H1 (cell line): Measurements from ENCODE around the gene PPP1R1A. TPM values are rescaled to one million over a fixed set of nuclear protein-coding genes. Genes with fewer than 3 reads are reported as not detected.

Experiments
- CTCF ChIA-PET: fragments of 300-600 bp; sonication (Branson Sonifier 250); formaldehyde crosslinking; loops from one replicate; lab custom pipeline; 2021; ENCODE audit not compliant: partially characterized antibody; lab: Charles Lee
- POLR2A ChIA-PET: fragments of 300-600 bp; sonication (Branson Sonifier 250); formaldehyde crosslinking; loops from one replicate; lab custom pipeline; 2021; ENCODE audit warnings: inconsistent platforms; ENCODE audit not compliant: partially characterized antibody; lab: Charles Lee
- DNase-seq, 2 experiments: peaks; one replicate each; pipeline versions ENCODE4 v3.0.0 to v3.0.0-alpha.2; 2010 to 2022; ENCODE audit warnings: low spot score in 2 of 2, low read depth in 1 of 2, mixed read lengths in 1 of 2
- FAIRE-seq: peaks from 2 replicates; lab custom pipeline; 2011; peaks lifted over from hg19 to GRCh38; lab: Jason Lieb, UNC
- H2AFZ ChIP-seq: 2 replicates; pipeline ENCODE4 v1.8.1; 2012; ENCODE audit warnings: low read length, inconsistent platforms
- H2AK5ac ChIP-seq: 2 replicates; pipeline ENCODE4 v1.6.1; 2013; ENCODE audit warnings: low read depth, low read length
- H2BK120ac ChIP-seq: replicated peaks from 2 replicates; pipeline ENCODE3; 2013; ENCODE audit warnings: low read depth, low read length, inconsistent platforms
- H2BK12ac ChIP-seq: 2 replicates; pipeline ENCODE4 v1.6.1; 2013; ENCODE audit warnings: low read depth, low read length
- H2BK15ac ChIP-seq: 2 replicates; pipeline ENCODE4 v1.6.1; 2013; ENCODE audit warnings: low read length
- H2BK20ac ChIP-seq: 2 replicates; pipeline ENCODE4 v1.6.1; 2013; ENCODE audit warnings: low read length
- H2BK5ac ChIP-seq: 2 replicates; pipeline ENCODE4 v1.6.1; 2013; ENCODE audit warnings: low read depth, low read length
- H3K14ac ChIP-seq: 2 replicates; pipeline ENCODE4 v1.6.1; 2013; ENCODE audit warnings: inconsistent platforms; ENCODE audit not compliant: insufficient read length
- H3K18ac ChIP-seq: 2 replicates; pipeline ENCODE4 v1.6.1; 2013; ENCODE audit warnings: low read length; ENCODE audit errors: extremely low read depth
- H3K23ac ChIP-seq: 2 replicates; pipeline ENCODE4 v1.6.1; 2013; ENCODE audit warnings: inconsistent platforms; ENCODE audit not compliant: insufficient read length
- H3K23me2 ChIP-seq: 2 replicates; pipeline ENCODE4 v1.6.1; 2013; ENCODE audit warnings: low read depth, low read length
- H3K27ac ChIP-seq: 2 replicates; pipeline ENCODE4 v1.6.1; 2011; ENCODE audit warnings: low read depth, low read length, inconsistent platforms
- H3K27me3 ChIP-seq, 4 experiments: replicated peaks in 1 of 4; 1 replicate in 1 of 4; 2 replicates in 3 of 4; pipeline versions ENCODE4 v1.6.1 to v1.8.1; 2011 to 2013; ENCODE audit warnings: low read length in 3 of 4, mild to moderate bottlenecking in 3 of 4, inconsistent platforms in 2 of 4, mixed read lengths in 2 of 4, moderate library complexity in 1 of 4; ENCODE audit not compliant: control insufficient read depth in 3 of 4, insufficient read depth in 3 of 4; ENCODE audit errors: extremely low read depth in 1 of 4
- H3K36me3 ChIP-seq, 4 experiments: 2 replicates each; pipeline versions ENCODE4 v1.6.1 to v1.8.1; 2011 to 2013; ENCODE audit warnings: mild to moderate bottlenecking in 4 of 4, low read length in 3 of 4, moderate library complexity in 2 of 4, control low read depth in 1 of 4, inconsistent platforms in 1 of 4; ENCODE audit not compliant: insufficient read depth in 4 of 4, control insufficient read depth in 2 of 4
- H3K4ac ChIP-seq: replicated peaks from 2 replicates; pipeline ENCODE3; 2013; ENCODE audit warnings: low read length, low read depth, mixed read lengths, inconsistent platforms; ENCODE audit not compliant: insufficient read length
- H3K4me1 ChIP-seq, 4 experiments: replicated peaks in 1 of 4; 1 replicate in 1 of 4; 2 replicates in 3 of 4; pipeline versions ENCODE4 v1.6.1 to v1.8.1; 2011 to 2013; ENCODE audit warnings: low read length in 3 of 4, inconsistent platforms in 2 of 4, mixed read lengths in 1 of 4; ENCODE audit not compliant: insufficient read depth in 4 of 4, control insufficient read depth in 3 of 4
- H3K4me2 ChIP-seq, 2 experiments: 2 replicates each; pipeline versions ENCODE4 v1.6.1 to v1.8.1; 2011 to 2013; ENCODE audit warnings: low read depth in 2 of 2, low read length in 2 of 2, control low read depth in 1 of 2, inconsistent platforms in 1 of 2, mild to moderate bottlenecking in 1 of 2; ENCODE audit not compliant: insufficient read depth in 1 of 2
- H3K4me3 ChIP-seq, 4 experiments: fragments of 200-600, 300-600 bp in 1 of 4; sonication (generic), shearing (Covaris generic), sonication (Bioruptor Twin) in 1 of 4; 2 replicates each; pipeline versions ENCODE4 v1.5.1 to v1.8.1; 2011 to 2016; ENCODE audit warnings: low read length in 4 of 4, low read depth in 3 of 4, control low read depth in 2 of 4, inconsistent platforms in 2 of 4, mild to moderate bottlenecking in 2 of 4, mixed read lengths in 1 of 4, moderate library complexity in 1 of 4; ENCODE audit not compliant: insufficient read depth in 2 of 4; ENCODE audit errors: extremely low read depth in 1 of 4
- H3K56ac ChIP-seq: replicated peaks from 2 replicates; pipeline ENCODE3; 2013; ENCODE audit warnings: low read depth, mild to moderate bottlenecking, mixed read lengths, low read length, inconsistent platforms; ENCODE audit not compliant: insufficient read length
- H3K79me1 ChIP-seq: 2 replicates; pipeline ENCODE4 v1.6.1; 2013; ENCODE audit warnings: low read depth, low read length, control low read depth
- H3K79me2 ChIP-seq, 2 experiments: 2 replicates each; pipeline versions ENCODE4 v1.6.1 to v1.8.1; 2012 to 2013; ENCODE audit warnings: low read length in 2 of 2, mild to moderate bottlenecking in 2 of 2, inconsistent platforms in 1 of 2; ENCODE audit not compliant: insufficient read depth in 2 of 2, control insufficient read depth in 1 of 2
- H3K9ac ChIP-seq, 4 experiments: replicated peaks in 1 of 4; 1 replicate in 1 of 4; 2 replicates in 3 of 4; pipeline versions ENCODE4 v1.6.1 to v1.8.1; 2011 to 2013; ENCODE audit warnings: low read depth in 3 of 4, low read length in 3 of 4, control low read depth in 2 of 4, mild to moderate bottlenecking in 2 of 4, moderate library complexity in 2 of 4, inconsistent platforms in 1 of 4; ENCODE audit errors: extremely low read depth in 1 of 4
- H3K9me3 ChIP-seq, 2 experiments: 2 replicates each; pipeline versions ENCODE4 v1.6.1 to v1.8.1; 2012 to 2013; ENCODE audit warnings: mild to moderate bottlenecking in 2 of 2, moderate library complexity in 2 of 2, control low read depth in 1 of 2, inconsistent platforms in 1 of 2, low read depth in 1 of 2, low read length in 1 of 2, mixed read lengths in 1 of 2; ENCODE audit not compliant: insufficient read depth in 2 of 2
- H4K20me1 ChIP-seq, 2 experiments: replicated peaks in 1 of 2; 2 replicates each; pipeline versions ENCODE3 to v1.8.1; 2011 to 2013; ENCODE audit warnings: inconsistent platforms in 2 of 2, low read length in 2 of 2, mild to moderate bottlenecking in 1 of 2; ENCODE audit not compliant: insufficient read depth in 2 of 2, control insufficient read depth in 1 of 2
- H4K5ac ChIP-seq: 2 replicates; pipeline ENCODE4 v1.6.1; 2013; ENCODE audit warnings: low read length, low read depth, mixed read lengths, inconsistent platforms; ENCODE audit not compliant: insufficient read length
- H4K8ac ChIP-seq: 2 replicates; pipeline ENCODE4 v1.8.0; 2013; ENCODE audit warnings: mild to moderate bottlenecking, moderate library complexity, low read length, inconsistent platforms; ENCODE audit not compliant: insufficient read depth; ENCODE audit errors: extremely low read depth
- H4K91ac ChIP-seq: replicated peaks from 2 replicates; pipeline ENCODE3; 2013; ENCODE audit warnings: low read length, mixed read lengths, inconsistent platforms; ENCODE audit not compliant: insufficient read length
- ATF3 ChIP-seq: IDR thresholded peaks from 2 replicates; pipeline ENCODE4 v1.6.1; 2011; ENCODE audit warnings: low read depth, mild to moderate bottlenecking, low read length; ENCODE audit not compliant: insufficient read depth
- E2F6 ChIP-seq: IDR thresholded peaks from 2 replicates; pipeline ENCODE4 v1.6.1; 2012; ENCODE audit warnings: inconsistent platforms
- EGR1 ChIP-seq: IDR thresholded peaks from 2 replicates; pipeline ENCODE4 v1.6.1; 2011; ENCODE audit warnings: low read depth, low read length, borderline replicate concordance
- KDM4A ChIP-seq: IDR thresholded peaks from one replicate; pipeline ENCODE4 v1.7.1; 2012; ENCODE audit warnings: low read depth, mild to moderate bottlenecking, moderate library complexity, low read length, inconsistent platforms; ENCODE audit not compliant: severe bottlenecking
- POLR2AphosphoS5 ChIP-seq: IDR thresholded peaks from 2 replicates; pipeline ENCODE4 v1.6.1; 2011; ENCODE audit warnings: low read depth, low read length
- RAD21 ChIP-seq, 2 experiments: IDR thresholded peaks in 1 of 2; conservative IDR thresholded peaks in 1 of 2; 2 replicates each; pipeline ENCODE4 v1.6.1; 2011; ENCODE audit warnings: low read depth in 2 of 2, low read length in 2 of 2, improper control_type of control experiment in 1 of 2, inconsistent platforms in 1 of 2, mild to moderate bottlenecking in 1 of 2, moderate library complexity in 1 of 2
- RXRA ChIP-seq: IDR thresholded peaks from 2 replicates; pipeline ENCODE4 v1.6.1; 2011; ENCODE audit warnings: low read depth, mild to moderate bottlenecking, low read length, moderate library complexity; ENCODE audit not compliant: insufficient read depth
- SRF ChIP-seq: IDR thresholded peaks from 2 replicates; pipeline ENCODE4 v1.6.1; 2011; ENCODE audit warnings: mild to moderate bottlenecking, low read depth, low read length, moderate library complexity
- TAF1 ChIP-seq: IDR thresholded peaks from 2 replicates; pipeline ENCODE4 v1.6.1; 2011; ENCODE audit warnings: mild to moderate bottlenecking, low read depth, low read length
- WGBS, 2 experiments: shearing (Covaris generic) in 1 of 2; methylation state at CpG; one replicate each; pipeline versions ENCODE4 v1.1.6 to v1.1.7; 2013 to 2015; ENCODE audit warnings: low lambda C conversion rate in 2 of 2, mixed read lengths in 2 of 2, inconsistent platforms in 1 of 2, low coverage in 1 of 2, missing lambda C conversion rate in 1 of 2; ENCODE audit not compliant: insufficient replicate concordance in 2 of 2, insufficient coverage in 1 of 2, insufficient read length in 1 of 2; ENCODE audit errors: extremely low coverage in 1 of 2, missing lambda C conversion rate in 1 of 2; 5-methylcytosine and 5-hydroxymethylcytosine counted together
- polyA plus RNA-seq, 7 experiments: library from polyadenylated mRNA; depleted of rRNA in 3 of 7; stranded (reverse) in 5 of 7; unstranded in 2 of 7; fragments of >200 nt in 5 of 7; fragments of 200-250 nt in 2 of 7; gene quantifications; 1 replicate in 5 of 7; 2 replicates in 1 of 7; 4 replicates in 1 of 7; pipeline versions ENCODE4 v1.2.1 to v1.2.3, GENCODE V29; 2011 to 2013; ENCODE audit warnings: missing spikeins in 2 of 7, mixed read lengths in 2 of 7
- total RNA-seq: library from RNA; stranded (reverse); fragmentation: NEBNext Ultra II Directional; extraction: Animal tissue kit (Norgen Biotek cat#: 25700); gene quantifications from 2 replicates; pipeline ENCODE4 v1.2.1, GENCODE V29; 2021

PPP1R1A gene
- total and polyA plus RNA-seq, 2 of the 8 experiments (the other 6 are each of a cell fraction or from before 2014, with no cell fraction given): 5.8 to 13.1 TPM

- H3K4me2 ChIP-seq: no peak overlapping the region
- H3K14ac ChIP-seq: no peak overlapping the region
- DNase-seq: no peak
- no peak overlapping the region for H2AFZ ChIP-seq
- peaks cover 17 to 80% (median 56%) of the 10 kb centered on the region in 4 experiments for H3K27me3 ChIP-seq
- no peak overlapping the region for H3K9ac ChIP-seq
- H3K23ac ChIP-seq: no peak overlapping the region
- H4K20me1 ChIP-seq: no peaks in the 10 kb centered on the region
- H3K4ac ChIP-seq: no peak overlapping the region
- H2BK20ac ChIP-seq: no peak overlapping the region
- H4K91ac ChIP-seq: no peak overlapping the region
- H3K36me3 ChIP-seq: no peaks in the 10 kb centered on the region
- whole genome bisulfite sequencing, 2 experiments: 81% methylated on average over 5 of the region's 5 CpGs; no CpG with 5 or more reads in 1 of the 2 experiments
- no peak overlapping the region for H3K18ac ChIP-seq
- no peak overlapping the region for H3K27ac ChIP-seq
- no peak overlapping the region for H3K4me3 ChIP-seq
- POLR2A ChIA-PET: no interaction called here
- no peak overlapping the region for H2BK15ac ChIP-seq
- H3K23me2 ChIP-seq: peaks cover 3% of the 10 kb centered on the region
- no peaks in the 10 kb centered on the region for H3K79me1 ChIP-seq
- CTCF ChIA-PET: interaction anchor here (0.8 to 8.0 kb wide), 8 partner anchors 8 to 46 kb away, joined by 3 to 55 read pairs (median 5); partner anchors contain the start of gene PDE1B
- no peak overlapping the region for H4K8ac ChIP-seq
- H2BK120ac ChIP-seq: no peak overlapping the region
- FAIRE-seq: no peak
- H2AK5ac ChIP-seq: no peak overlapping the region
- H3K79me2 ChIP-seq: no peaks in the 10 kb centered on the region
- no peak overlapping the region for H2BK12ac ChIP-seq
- H4K5ac ChIP-seq: no peak overlapping the region
- no peak overlapping the region for H2BK5ac ChIP-seq
- no peaks in the 10 kb centered on the region for H3K9me3 ChIP-seq
- TF ChIP-seq ATF3: no peak
- TF ChIP-seq SRF: no peak
- no peak for TF ChIP-seq KDM4A
- no peak for TF ChIP-seq TAF1
- no peak for TF ChIP-seq E2F6
- no peak for TF ChIP-seq POLR2AphosphoS5
- no peak for TF ChIP-seq RAD21 (IDR thresholded peaks at IDR 0.05 in 1 of 2, conservative IDR thresholded peaks at IDR 0.05 in 1 of 2; ENCODE audit: low read depth in 2 of 2, low read length in 2 of 2)
- no peak for TF ChIP-seq RXRA
- no peak for TF ChIP-seq EGR1
- TF ChIP-seq, all 59 proteins: peak for 0
- H3K4me1 ChIP-seq: peaks cover 0 to 2% (median under 1%) of the 10 kb centered on the region in 4 experiments; a peak in 2 of 7 replicates
- H3K56ac ChIP-seq: no peak overlapping the region
Observed at GRCh38 chr12:54558311-54558710, 30.1 kb downstream of the PPP1R1A start.
